ENCODE data around the gene NFIA. TPM values are rescaled to one million over a fixed set of nuclear protein-coding genes. Genes with fewer than 3 reads are reported as not detected.

Gene NFIA
- total RNA-seq, 2 donors from 2014 or later = 61.4 to 86.3 TPM

- Histone ChIP-seq H3K4me1 (replicated peaks) (no peaks in the 10 kb centered on the region), H3K4me3 (no peak overlapping the region), H3K36me3 (no peaks in the 10 kb centered on the region), H3K9me3 (no peaks in the 10 kb centered on the region), H3K27me3 (replicated peaks; ENCODE audit: insufficient read depth) (no peaks in the 10 kb centered on the region), H3K27ac (no peak overlapping the region)
- TF ChIP-seq POLR2AphosphoS5 (IDR thresholded peaks at IDR 0.05) (no peak), POLR2A (IDR thresholded peaks at IDR 0.05) (no peak)
- TF ChIP-seq, protein P1, sequence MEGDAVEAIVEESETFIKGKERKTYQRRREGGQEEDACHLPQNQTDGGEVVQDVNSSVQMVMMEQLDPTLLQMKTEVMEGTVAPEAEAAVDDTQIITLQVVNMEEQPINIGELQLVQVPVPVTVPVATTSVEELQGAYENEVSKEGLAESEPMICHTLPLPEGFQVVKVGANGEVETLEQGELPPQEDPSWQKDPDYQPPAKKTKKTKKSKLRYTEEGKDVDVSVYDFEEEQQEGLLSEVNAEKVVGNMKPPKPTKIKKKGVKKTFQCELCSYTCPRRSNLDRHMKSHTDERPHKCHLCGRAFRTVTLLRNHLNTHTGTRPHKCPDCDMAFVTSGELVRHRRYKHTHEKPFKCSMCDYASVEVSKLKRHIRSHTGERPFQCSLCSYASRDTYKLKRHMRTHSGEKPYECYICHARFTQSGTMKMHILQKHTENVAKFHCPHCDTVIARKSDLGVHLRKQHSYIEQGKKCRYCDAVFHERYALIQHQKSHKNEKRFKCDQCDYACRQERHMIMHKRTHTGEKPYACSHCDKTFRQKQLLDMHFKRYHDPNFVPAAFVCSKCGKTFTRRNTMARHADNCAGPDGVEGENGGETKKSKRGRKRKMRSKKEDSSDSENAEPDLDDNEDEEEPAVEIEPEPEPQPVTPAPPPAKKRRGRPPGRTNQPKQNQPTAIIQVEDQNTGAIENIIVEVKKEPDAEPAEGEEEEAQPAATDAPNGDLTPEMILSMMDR (IDR thresholded peaks at IDR 0.05) = no peak
- 97% methylated on average over 5 of the region's 5 CpGs for WGBS
- DNase-seq (ENCODE audit: low spot score) = no peak
- intact Hi-C loops (cut with DNase I) = no loop called here
These were observed 245.1 kb downstream of the NFIA start for GRCh38 chr1:61327436-61327835.

- H3K4me1 ChIP-seq (replicated peaks) = no peaks in the 10 kb centered on the region
- H3K27ac ChIP-seq = no peak overlapping the region
- H3K4me3 ChIP-seq = no peak overlapping the region
- DNase-seq (ENCODE audit: low spot score) = no peak
- WGBS = 97% methylated on average over 4 of the region's 4 CpGs
- H3K9me3 ChIP-seq = no peaks in the 10 kb centered on the region
- H3K27me3 ChIP-seq (replicated peaks; ENCODE audit: insufficient read depth) = no peaks in the 10 kb centered on the region
- no peak for TF ChIP-seq POLR2AphosphoS5 (IDR thresholded peaks at IDR 0.05)
- TF ChIP-seq, protein P1 (IDR thresholded peaks at IDR 0.05) = no peak
- no peak for TF ChIP-seq POLR2A (IDR thresholded peaks at IDR 0.05)
- no peaks in the 10 kb centered on the region for H3K36me3 ChIP-seq
- intact Hi-C loops (cut with DNase I) = no loop called here
These were observed 247.2 kb downstream of the NFIA start for GRCh38 chr1:61329556-61329955.

DNA sequence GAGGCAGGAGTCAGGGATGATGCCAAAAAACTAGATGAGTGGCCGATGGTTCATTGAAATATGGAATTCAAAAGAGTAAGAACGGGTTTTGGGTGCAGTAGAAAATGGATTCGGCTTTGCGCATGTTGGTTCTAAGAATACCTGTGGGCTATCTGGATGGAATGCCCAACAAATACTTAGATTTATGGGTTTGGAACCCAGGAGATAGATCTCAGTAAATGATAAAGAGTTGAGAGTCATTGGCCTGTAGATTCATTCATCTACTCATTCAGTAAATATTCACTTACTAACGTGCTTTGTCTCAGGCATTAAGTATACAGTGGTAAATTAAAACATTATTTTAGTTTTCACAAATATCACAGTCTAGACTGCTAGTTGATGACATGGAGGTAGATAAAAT, 247.7 kb downstream of the NFIA start:
- no peaks in the 10 kb centered on the region for H3K4me1 ChIP-seq (replicated peaks)
- TF ChIP-seq POLR2A (IDR thresholded peaks at IDR 0.05) (no peak), POLR2AphosphoS5 (IDR thresholded peaks at IDR 0.05) (no peak)
- TF ChIP-seq, protein P1 (IDR thresholded peaks at IDR 0.05) = no peak
- H3K27me3 ChIP-seq (replicated peaks; ENCODE audit: insufficient read depth) = no peaks in the 10 kb centered on the region
- no peak overlapping the region for H3K27ac ChIP-seq
- no peaks in the 10 kb centered on the region for H3K36me3 ChIP-seq
- intact Hi-C loops (cut with DNase I) = no loop called here
- H3K4me3 ChIP-seq = no peak overlapping the region
- 79% methylated on average over 5 of the region's 5 CpGs for WGBS
- no peaks in the 10 kb centered on the region for H3K9me3 ChIP-seq
- DNase-seq (ENCODE audit: low spot score) = no peak

DNA sequence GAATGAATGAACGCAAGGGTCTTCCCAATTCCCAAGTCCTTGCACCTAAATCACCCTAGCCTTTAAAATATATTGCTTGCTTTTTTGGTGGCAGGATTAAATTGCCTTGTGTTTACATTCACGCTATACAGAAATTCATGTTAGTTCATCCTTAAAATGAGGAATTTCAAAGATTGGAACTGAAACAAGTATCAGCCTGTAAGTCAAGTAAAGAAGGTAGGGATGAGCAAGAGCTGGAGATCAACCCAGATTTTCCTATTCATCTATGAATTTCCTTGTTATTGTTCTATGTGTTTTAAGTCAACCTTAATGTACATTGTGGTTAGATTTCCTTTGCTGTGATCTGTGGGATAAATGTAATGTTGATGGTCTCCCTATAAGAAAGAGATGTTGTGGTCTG, 248.2 kb downstream of the NFIA start:
- Histone ChIP-seq H3K27ac (no peak overlapping the region), H3K9me3 (no peaks in the 10 kb centered on the region), H3K4me1 (replicated peaks) (no peaks in the 10 kb centered on the region), H3K27me3 (replicated peaks; ENCODE audit: insufficient read depth) (no peaks in the 10 kb centered on the region), H3K4me3 (no peak overlapping the region), H3K36me3 (no peaks in the 10 kb centered on the region)
- intact Hi-C loops (cut with DNase I) = no loop called here
- WGBS = 93% methylated on average over 2 of the region's 2 CpGs
- TF ChIP-seq POLR2AphosphoS5 (IDR thresholded peaks at IDR 0.05) = no peak
- no peak for TF ChIP-seq POLR2A (IDR thresholded peaks at IDR 0.05)
- TF ChIP-seq, protein P1 (IDR thresholded peaks at IDR 0.05) = no peak
- DNase-seq (ENCODE audit: low spot score) = no peak

DNA sequence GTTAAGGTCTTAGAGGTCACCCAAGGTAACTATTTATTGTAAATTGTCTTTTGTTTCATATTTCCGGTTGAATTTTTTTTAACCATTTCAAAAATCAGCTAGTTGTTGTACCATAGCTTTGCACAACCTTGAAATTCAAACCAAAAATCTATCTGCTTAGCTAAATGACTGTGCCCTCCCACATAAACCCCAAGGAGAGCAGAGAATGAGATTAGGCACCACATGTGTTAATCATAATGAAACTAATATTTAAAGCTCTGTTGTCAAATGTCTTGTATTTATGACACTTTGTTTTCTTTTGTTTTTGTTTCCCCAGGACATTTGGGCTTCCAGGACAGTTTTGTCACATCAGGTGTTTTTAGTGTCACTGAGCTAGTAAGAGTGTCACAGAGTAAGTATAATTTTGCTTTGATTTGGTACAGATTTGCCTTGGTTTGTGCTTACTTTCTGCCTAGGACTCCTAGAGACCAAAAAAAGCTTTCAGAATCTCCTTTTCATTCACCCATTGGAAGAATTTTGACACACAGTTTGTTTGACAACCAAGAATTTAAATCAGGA, 249.9 kb downstream of the NFIA start:
- TF ChIP-seq POLR2AphosphoS5 (IDR thresholded peaks at IDR 0.05) (no peak), POLR2A (IDR thresholded peaks at IDR 0.05) (no peak)
- TF ChIP-seq, protein P1 (IDR thresholded peaks at IDR 0.05) = no peak
- H3K36me3 ChIP-seq = no peaks in the 10 kb centered on the region
- no peaks in the 10 kb centered on the region for H3K27me3 ChIP-seq (replicated peaks; ENCODE audit: insufficient read depth)
- no peaks in the 10 kb centered on the region for H3K4me1 ChIP-seq (replicated peaks)
- H3K27ac ChIP-seq = no peak overlapping the region
- intact Hi-C loops (cut with DNase I) = no loop called here
- H3K4me3 ChIP-seq = no peak overlapping the region
- DNase-seq (ENCODE audit: low spot score) = no peak
- WGBS = 55% methylated on average over 1 of the region's 1 CpG
- H3K9me3 ChIP-seq = no peaks in the 10 kb centered on the region

Measured in prostate gland (tissue), 2 donors.